ENCODE results near the gene RPL22L1. TPM values are rescaled to one million over a fixed set of nuclear protein-coding genes. Genes with fewer than 3 reads are reported as not detected.
"Not testable (repeated sequence)": the region's sequence is repeated elsewhere in the genome, so short reads cannot be mapped to it uniquely, and the experiment has no call there.

The RPL22L1 gene
- total RNA-seq, 3 donors from 2014 or later (not counting 1 experiment from before 2014, with no cell fraction given) = 41.9 to 53.8 (median 44.8) TPM

GRCh38 chr3:170829546-170830272 is 40.3 kb downstream of the RPL22L1 start:
- no peak overlapping the region for H3K4me3 ChIP-seq (ENCODE audit: low read length)
- Mint-ChIP-seq H3K36me3 (no peaks in the 10 kb centered on the region), H3K27me3 (ENCODE audit: low read depth in 2 of 2) (peaks cover 14 to 27% of the 10 kb centered on the region in 2 donors), H3K9me3 (no peaks in the 10 kb centered on the region), H3K4me1 (peaks cover 23% of the 10 kb centered on the region in 2 donors), H3K4me3 (peak overlapping the region; percentile 22), H3K27ac (peak overlapping the region in 1 of 2 donors; percentile 71)
- 39% methylated on average over 8 of the region's 9 CpGs for WGBS (ENCODE audit: insufficient coverage)
- H3K36me3 ChIP-seq (ENCODE audit: control insufficient read depth, insufficient read depth, low read length) = no peaks in the 10 kb centered on the region
- intact Hi-C loops (cut with micrococcal nuclease) = no loop called here
- TF ChIP-seq CTCF (IDR thresholded peaks at IDR 0.05) = no peak
- DNase-seq (no peak), ATAC-seq (peak in 1 of 3 donors; percentile 46)
- H3K27ac ChIP-seq (ENCODE audit: low read length) = no peak overlapping the region
- H3K4me1 ChIP-seq (ENCODE audit: control insufficient read depth, insufficient read depth, low read length) = peaks cover 7% of the 10 kb centered on the region
- H3K9me3 ChIP-seq (ENCODE audit: control insufficient read depth, insufficient read depth, low read length) = no peaks in the 10 kb centered on the region
- peaks cover 2% of the 10 kb centered on the region for H3K27me3 ChIP-seq (ENCODE audit: control insufficient read depth, insufficient read depth, low read length)

GRCh38 chr3:170826047-170826446 is 43.9 kb downstream of the RPL22L1 start:
- Mint-ChIP-seq H3K27me3 (ENCODE audit: low read depth in 2 of 2) (peaks cover 17 to 22% of the 10 kb centered on the region in 2 donors), H3K27ac (no peak overlapping the region), H3K36me3 (no peaks in the 10 kb centered on the region), H3K4me1 (peaks cover 23% of the 10 kb centered on the region in 2 donors), H3K9me3 (no peaks in the 10 kb centered on the region), H3K4me3 (no peak overlapping the region)
- peaks cover 7% of the 10 kb centered on the region for H3K4me1 ChIP-seq (ENCODE audit: control insufficient read depth, insufficient read depth, low read length)
- H3K4me3 ChIP-seq (ENCODE audit: low read length) = no peak overlapping the region
- H3K27ac ChIP-seq (ENCODE audit: low read length) = no peak overlapping the region
- intact Hi-C loops (cut with micrococcal nuclease) = no loop called here
- DNase-seq (no peak), ATAC-seq (no peak)
- no peak for TF ChIP-seq CTCF (IDR thresholded peaks at IDR 0.05)
- H3K36me3 ChIP-seq (ENCODE audit: control insufficient read depth, insufficient read depth, low read length) = no peaks in the 10 kb centered on the region
- H3K9me3 ChIP-seq (ENCODE audit: control insufficient read depth, insufficient read depth, low read length) = no peaks in the 10 kb centered on the region
- H3K27me3 ChIP-seq (ENCODE audit: control insufficient read depth, insufficient read depth, low read length) = peaks cover 2% of the 10 kb centered on the region
- 88% methylated on average over 2 of the region's 2 CpGs for WGBS (ENCODE audit: insufficient coverage)

GRCh38 chr3:170823562-170823961 is 46.4 kb downstream of the RPL22L1 start:
- H3K9me3 Mint-ChIP-seq; H3K36me3 Mint-ChIP-seq; H3K36me3 ChIP-seq (ENCODE audit: control insufficient read depth, insufficient read depth, low read length); DNase-seq; ATAC-seq; H3K27ac ChIP-seq (ENCODE audit: low read length); H3K4me1 Mint-ChIP-seq; H3K4me3 ChIP-seq (ENCODE audit: low read length); H3K27me3 ChIP-seq (ENCODE audit: control insufficient read depth, insufficient read depth, low read length); H3K9me3 ChIP-seq (ENCODE audit: control insufficient read depth, insufficient read depth, low read length); H3K4me3 Mint-ChIP-seq; H3K27ac Mint-ChIP-seq; intact Hi-C loops (cut with micrococcal nuclease); H3K4me1 ChIP-seq (ENCODE audit: control insufficient read depth, insufficient read depth, low read length): not testable (repeated sequence)
- WGBS (ENCODE audit: insufficient coverage) = 88% methylated on average over 2 of the region's 2 CpGs
- H3K27me3 Mint-ChIP-seq (ENCODE audit: low read depth in 2 of 2) = peaks cover 20 to 22% of the 10 kb centered on the region in 2 donors

- H3K27me3 ChIP-seq (ENCODE audit: control insufficient read depth, insufficient read depth, low read length); H3K9me3 ChIP-seq (ENCODE audit: control insufficient read depth, insufficient read depth, low read length); intact Hi-C loops (cut with micrococcal nuclease); H3K4me1 ChIP-seq (ENCODE audit: control insufficient read depth, insufficient read depth, low read length); DNase-seq; H3K27ac Mint-ChIP-seq; ATAC-seq; H3K4me3 ChIP-seq (ENCODE audit: low read length); H3K27ac ChIP-seq (ENCODE audit: low read length); H3K4me1 Mint-ChIP-seq; H3K36me3 ChIP-seq (ENCODE audit: control insufficient read depth, insufficient read depth, low read length); H3K9me3 Mint-ChIP-seq; H3K36me3 Mint-ChIP-seq; H3K4me3 Mint-ChIP-seq: not testable (repeated sequence)
- peaks cover 14 to 17% of the 10 kb centered on the region in 2 donors for H3K27me3 Mint-ChIP-seq (ENCODE audit: low read depth in 2 of 2)
- no CpG with 5 or more reads among the region's 1 CpG for WGBS (ENCODE audit: insufficient coverage)
Measured at GRCh38 chr3:170818325-170818724, 51.7 kb downstream of the RPL22L1 start.

GRCh38 chr3:170817471-170817870 is 52.5 kb downstream of the RPL22L1 start:
- H3K4me1 ChIP-seq (ENCODE audit: control insufficient read depth, insufficient read depth, low read length); H3K36me3 ChIP-seq (ENCODE audit: control insufficient read depth, insufficient read depth, low read length); H3K9me3 Mint-ChIP-seq; DNase-seq; H3K9me3 ChIP-seq (ENCODE audit: control insufficient read depth, insufficient read depth, low read length); H3K27ac ChIP-seq (ENCODE audit: low read length); H3K27ac Mint-ChIP-seq; ATAC-seq; H3K4me3 Mint-ChIP-seq; H3K36me3 Mint-ChIP-seq; H3K4me3 ChIP-seq (ENCODE audit: low read length); H3K27me3 ChIP-seq (ENCODE audit: control insufficient read depth, insufficient read depth, low read length); intact Hi-C loops (cut with micrococcal nuclease); H3K4me1 Mint-ChIP-seq: not testable (repeated sequence)
- H3K27me3 Mint-ChIP-seq (ENCODE audit: low read depth in 2 of 2) = peaks cover 6 to 15% of the 10 kb centered on the region in 2 donors
- 72% methylated on average over 2 of the region's 2 CpGs for WGBS (ENCODE audit: insufficient coverage)

Data from natural killer cell (primary cell).